HEK293 (cell line): Measurements from ENCODE around the gene TMCC2.

Experiments used
- CTCF ChIA-PET: fragments of 350-600 bp; formaldehyde crosslinking; extraction: SDS; loops from one replicate; lab custom pipeline; 2021; ENCODE audit warnings: antibody characterized with exemption; lab: Yijun Ruan, JAX
- POLR2A ChIA-PET: fragments of 300-600 bp; formaldehyde crosslinking; extraction: SDS; loops from one replicate; lab custom pipeline; 2020; ENCODE audit warnings: antibody characterized with exemption, inconsistent platforms; lab: Yijun Ruan, JAX
- H3K27ac ChIP-seq: fragments of 200-500 bp; sonication (Bioruptor generic); 2 replicates; pipeline ENCODE4 v1.5.1; 2014; ENCODE audit warnings: low read depth, low read length, control low read depth, inconsistent platforms; ENCODE audit errors: extremely low read depth
- H3K36me3 ChIP-seq, 2 experiments: fragments of 200-500 bp in 1 of 2; sonication (Bioruptor generic) in 1 of 2; 1 replicate in 1 of 2; 2 replicates in 1 of 2; pipeline ENCODE4 v1.5.1; 2014 to 2017; ENCODE audit warnings: inconsistent platforms in 2 of 2, low read length in 2 of 2; ENCODE audit not compliant: control insufficient read depth in 2 of 2, insufficient read depth in 1 of 2
- H3K4me1 ChIP-seq: fragments of 200-500 bp; sonication (Bioruptor generic); 2 replicates; pipeline ENCODE4 v1.5.1; 2014; ENCODE audit warnings: mild to moderate bottlenecking, low read length, inconsistent platforms; ENCODE audit not compliant: control insufficient read depth, insufficient read depth
- H3K4me3 ChIP-seq: 2 replicates; pipeline ENCODE4 v1.5.1; 2011; ENCODE audit warnings: low read depth, mild to moderate bottlenecking, control low read depth, low read length, moderate library complexity
- H3K9me3 ChIP-seq: fragments of 200-500 bp; sonication (Bioruptor generic); 2 replicates; pipeline ENCODE4 v1.5.1; 2014; ENCODE audit warnings: low read depth, low read length, inconsistent platforms; ENCODE audit not compliant: control insufficient read depth, insufficient read depth
- KLF9 ChIP-seq: fragments of 450-650 bp; formaldehyde crosslinking; IDR thresholded peaks from 2 replicates; pipeline ENCODE4 v1.5.1; 2016; ENCODE audit warnings: missing biosample characterization, missing genetic modification characterization, low read depth
- MZF1 ChIP-seq: fragments of 450-650 bp; formaldehyde crosslinking; IDR thresholded peaks from 2 replicates; pipeline ENCODE4 v1.5.1; 2017; ENCODE audit warnings: missing biosample characterization, missing genetic modification characterization, borderline replicate concordance
- RBAK ChIP-seq: fragments of 450-650 bp; formaldehyde crosslinking; IDR thresholded peaks from 2 replicates; pipeline ENCODE4 v1.5.1; 2016; ENCODE audit warnings: missing biosample characterization, missing genetic modification characterization
- ZNF221 ChIP-seq: fragments of 450-650 bp; formaldehyde crosslinking; IDR thresholded peaks from 2 replicates; pipeline ENCODE4 v1.5.1; 2017; ENCODE audit warnings: missing biosample characterization, missing genetic modification characterization, borderline replicate concordance
- ZNF280D ChIP-seq: fragments of 450-650 bp; formaldehyde crosslinking; IDR thresholded peaks from 2 replicates; pipeline ENCODE4 v1.5.1; 2016; ENCODE audit warnings: missing biosample characterization, missing genetic modification characterization
- ZNF335 ChIP-seq: fragments of 450-650 bp; formaldehyde crosslinking; conservative IDR thresholded peaks from 2 replicates; pipeline ENCODE4 v1.5.1; 2016; ENCODE audit warnings: missing biosample characterization, missing genetic modification characterization
- ZNF530 ChIP-seq: fragments of 450-650 bp; formaldehyde crosslinking; IDR thresholded peaks from 2 replicates; pipeline ENCODE4 v1.5.1; 2016; ENCODE audit warnings: low read depth, missing biosample characterization, missing genetic modification characterization
- ZNF580 ChIP-seq: fragments of 450-650 bp; formaldehyde crosslinking; IDR thresholded peaks from 2 replicates; pipeline ENCODE4 v1.5.1; 2016; ENCODE audit warnings: missing biosample characterization, missing genetic modification characterization
- ZNF596 ChIP-seq: fragments of 450-650 bp; IDR thresholded peaks from 2 replicates; pipeline ENCODE4 v1.5.0; 2018; ENCODE audit warnings: missing biosample characterization, mild to moderate bottlenecking, missing genetic modification characterization, moderate library complexity
- ZNF785 ChIP-seq: fragments of 450-650 bp; formaldehyde crosslinking; IDR thresholded peaks from 2 replicates; pipeline ENCODE4 v1.5.1; 2016; ENCODE audit warnings: missing biosample characterization, missing genetic modification characterization

Gene TMCC2

GRCh38 chr1:205321162-205321958, 93.6 kb downstream of the TMCC2 start, which contains the start of gene NUAK2 (continued):
- TF ChIP-seq ZNF530 (tag by site-specific recombination) = no peak
- no peak for TF ChIP-seq ZNF580 (tag by site-specific recombination)
- no peak for TF ChIP-seq ZNF280D (tag by site-specific recombination)
- TF ChIP-seq ZNF596 (tag by site-specific recombination) = no peak
- TF ChIP-seq RBAK = no peak
- TF ChIP-seq ZNF221 (tag by site-specific recombination) = no peak
- TF ChIP-seq, all 188 proteins: peak for 37

- Histone ChIP-seq H3K4me3 (no peak overlapping the region), H3K36me3 (no peaks in the 10 kb centered on the region), H3K9me3 (no peaks in the 10 kb centered on the region), H3K27ac (no peak overlapping the region), H3K4me1 (peaks cover 10% of the 10 kb centered on the region)
- ChIA-PET CTCF (interaction anchor here (0.7 to 17.5 kb wide), 5 partner anchors 11 to 163 kb away, joined by 3 to 669 read pairs (median 3); no protein-coding TSS in a partner anchor), POLR2A (interaction anchor here (1.0 to 2.3 kb wide), 7 partner anchors 21 to 52 kb away, joined by 3 to 12 read pairs (median 8); no protein-coding TSS in a partner anchor)
- peak; percentile 6; the same call in 1 of the 2 replicates for TF ChIP-seq KLF9 (tag by site-specific recombination)
- TF ChIP-seq ZNF335 = peak; percentile 88
- peak; percentile 78; the same call in 1 of the 2 replicates for TF ChIP-seq MZF1 (tag by site-specific recombination)
- TF ChIP-seq ZNF785 = no peak
Measured at GRCh38 chr1:205321959-205322283, 94.2 kb downstream of the TMCC2 start.
